Endothelial cell of umbilical vein (primary cell): ENCODE results near the gene PTGES3L. TPM values are rescaled to one million over a fixed set of nuclear protein-coding genes. Genes with fewer than 3 reads are reported as not detected.

Experiments
- BruUV-seq: library from RNA; stranded (reverse); fragments of 400-500 nt; replicated peaks from 2 replicates; lab custom pipeline; 2021; lab: Mats Ljungman, UMichigan
- CTCF ChIA-PET: fragments of 300-600, 350-600 bp; sonication (Branson Sonifier 250); formaldehyde crosslinking; loops from one replicate; lab custom pipeline; 2021; ENCODE audit warnings: antibody characterized with exemption, inconsistent platforms; lab: Charles Lee
- POLR2A ChIA-PET: fragments of 300-600, 350-600 bp; sonication (Branson Sonifier 250); formaldehyde crosslinking; loops from one replicate; lab custom pipeline; 2021; ENCODE audit warnings: antibody characterized with exemption, inconsistent platforms; lab: Charles Lee
- DNase-seq: peaks from one replicate; pipeline ENCODE4 v3.0.0-alpha.2; 2011; ENCODE audit warnings: low read depth, low spot score
- FAIRE-seq: peaks from 2 replicates; lab custom pipeline; 2011; peaks lifted over from hg19 to GRCh38; lab: Jason Lieb, UNC
- H2AFZ ChIP-seq: 2 replicates; pipeline ENCODE4 v1.6.0; 2012; ENCODE audit warnings: low read depth, low read length, control low read depth, inconsistent platforms
- H3K27ac ChIP-seq: 2 replicates; pipeline ENCODE4 v1.5.1; 2011; ENCODE audit warnings: low read depth, mild to moderate bottlenecking, control low read depth, low read length, moderate library complexity; ENCODE audit not compliant: insufficient read depth
- H3K27me3 ChIP-seq, 2 experiments: 2 replicates each; pipeline versions ENCODE4 v1.6.0 to v1.6.1; 2011; ENCODE audit warnings: low read length in 2 of 2, mixed read lengths in 1 of 2; ENCODE audit not compliant: control insufficient read depth in 2 of 2, insufficient read depth in 2 of 2
- H3K36me3 ChIP-seq, 2 experiments: 2 replicates in 1 of 2; 3 replicates in 1 of 2; pipeline ENCODE4 v1.5.1; 2011; ENCODE audit warnings: low read length in 2 of 2, mild to moderate bottlenecking in 1 of 2, moderate library complexity in 1 of 2; ENCODE audit not compliant: control insufficient read depth in 2 of 2, insufficient read depth in 2 of 2; ENCODE audit errors: extremely low read depth in 1 of 2
- H3K4me1 ChIP-seq: 3 replicates; pipeline ENCODE4 v1.5.1; 2011; ENCODE audit warnings: mild to moderate bottlenecking, low read length; ENCODE audit not compliant: control insufficient read depth, insufficient read depth; ENCODE audit errors: extremely low read depth
- H3K4me2 ChIP-seq: 2 replicates; pipeline ENCODE4 v1.6.1; 2011; ENCODE audit warnings: low read length, control low read depth, mixed read lengths; ENCODE audit not compliant: insufficient read depth
- H3K4me3 ChIP-seq, 3 experiments: fragments of 200-600 bp in 1 of 3; sonication (generic), shearing (Covaris generic) in 1 of 3; replicated peaks in 1 of 3; 2 replicates each; pipeline ENCODE4 v1.5.1; 2011 to 2016; ENCODE audit warnings: control low read depth in 3 of 3, low read length in 3 of 3, mild to moderate bottlenecking in 2 of 3, inconsistent platforms in 1 of 3, low read depth in 1 of 3, moderate library complexity in 1 of 3; ENCODE audit not compliant: insufficient read depth in 1 of 3
- H3K79me2 ChIP-seq: 2 replicates; pipeline ENCODE4 v1.6.0; 2012; ENCODE audit warnings: low read length, inconsistent platforms; ENCODE audit not compliant: control insufficient read depth, insufficient read depth
- H3K9ac ChIP-seq: replicated peaks from 2 replicates; pipeline ENCODE3; 2011; ENCODE audit warnings: low read length, control low read depth; ENCODE audit not compliant: insufficient read depth; ENCODE audit errors: extremely low read depth
- H3K9me1 ChIP-seq: replicated peaks from 3 replicates; pipeline ENCODE4 v1.6.0; 2011; ENCODE audit warnings: mild to moderate bottlenecking, low read length; ENCODE audit not compliant: control insufficient read depth, insufficient read depth; ENCODE audit errors: extremely low read depth
- H3K9me3 ChIP-seq: replicated peaks from 2 replicates; pipeline ENCODE4 v1.5.1; 2012; ENCODE audit warnings: low read length, inconsistent platforms; ENCODE audit not compliant: control insufficient read depth, insufficient read depth
- H4K20me1 ChIP-seq: replicated peaks from 2 replicates; pipeline ENCODE3; 2011; ENCODE audit warnings: mild to moderate bottlenecking, low read length; ENCODE audit not compliant: control insufficient read depth, insufficient read depth; ENCODE audit errors: extremely low read depth
- EZH2 ChIP-seq: IDR thresholded peaks from 2 replicates; pipeline ENCODE4 v1.6.1; 2012; ENCODE audit warnings: borderline replicate concordance, low read depth, mild to moderate bottlenecking, moderate library complexity, low read length, inconsistent platforms; ENCODE audit not compliant: severe bottlenecking
- FOS ChIP-seq: IDR thresholded peaks from 2 replicates; pipeline ENCODE4 v1.6.1; 2011; ENCODE audit warnings: mild to moderate bottlenecking, low read length, moderate library complexity, borderline replicate concordance; ENCODE audit not compliant: insufficient read depth
- GATA2 ChIP-seq: IDR thresholded peaks from 2 replicates; pipeline ENCODE4 v1.7.0; 2011; ENCODE audit warnings: low read depth, mild to moderate bottlenecking, moderate library complexity, mixed read lengths, low read length; ENCODE audit not compliant: insufficient read length, insufficient read depth
- JUN ChIP-seq: IDR thresholded peaks from 2 replicates; pipeline ENCODE4 v1.6.1; 2011; ENCODE audit warnings: borderline replicate concordance, low read depth; ENCODE audit not compliant: insufficient read length, insufficient read depth
- MYC ChIP-seq: IDR thresholded peaks from one replicate; pipeline ENCODE4 v1.6.1; 2011; ENCODE audit warnings: mild to moderate bottlenecking, low read depth, low read length
- POLR2A ChIP-seq: IDR thresholded peaks from 2 replicates; pipeline ENCODE4 v1.6.1; 2012; ENCODE audit warnings: low read depth, mild to moderate bottlenecking, control low read depth, low read length
- POLR2AphosphoS5 ChIP-seq: IDR thresholded peaks from 2 replicates; pipeline ENCODE4 v1.6.1; 2012; ENCODE audit warnings: low read depth, mild to moderate bottlenecking, control low read depth, low read length, moderate library complexity; ENCODE audit not compliant: insufficient read depth
- dilution Hi-C: fragments of 300-500 bp; cut with MboI; formaldehyde crosslinking; loops from one replicate; pipeline ENCODE4 v1.15.0; 2019; ENCODE audit warnings: low sequenced_read_pairs; ENCODE audit not compliant: extremely low pct_ligation_motif_present
- intact Hi-C: fragments of 100-400 bp; cut with micrococcal nuclease; formaldehyde crosslinking; loops from one replicate; pipeline ENCODE4 v1.10.0; 2022
- polyA plus RNA-seq, 4 experiments: library from polyadenylated mRNA; depleted of rRNA in 3 of 4; stranded (reverse) in 3 of 4; unstranded in 1 of 4; fragments of >200 nt; gene quantifications; 2 replicates each; pipeline versions ENCODE4 v1.2.1 to v1.2.3, GENCODE V29; 2011 to 2012; ENCODE audit warnings: missing spikeins in 1 of 4
- total RNA-seq: library from RNA; stranded (reverse); gene quantifications from 2 replicates; pipeline ENCODE4 v1.2.3, GENCODE V29; 2021
- TF ChIP-seq, protein P1 (sequence below): IDR thresholded peaks from 2 replicates; pipeline ENCODE4 v1.6.1; 2011; ENCODE audit not compliant: insufficient read depth, insufficient read length
- TF ChIP-seq, protein P2 (sequence below), 2 donors: IDR thresholded peaks; 1 replicate in 1 of 2; 2 replicates in 1 of 2; pipeline ENCODE4 v1.5.1; 2011; ENCODE audit warnings: low read length in 2 of 2, mild to moderate bottlenecking in 2 of 2, moderate library complexity in 2 of 2, control low read depth in 1 of 2, inconsistent platforms in 1 of 2, low read depth in 1 of 2; ENCODE audit not compliant: insufficient read depth in 1 of 2; ENCODE audit errors: extremely low read depth in 1 of 2

Gene PTGES3L
- total and polyA plus RNA-seq, 2 donors (not counting 3 experiments of a cell fraction or from before 2014, with no cell fraction given) = 0.23 TPM; not detected in 1

DNA sequence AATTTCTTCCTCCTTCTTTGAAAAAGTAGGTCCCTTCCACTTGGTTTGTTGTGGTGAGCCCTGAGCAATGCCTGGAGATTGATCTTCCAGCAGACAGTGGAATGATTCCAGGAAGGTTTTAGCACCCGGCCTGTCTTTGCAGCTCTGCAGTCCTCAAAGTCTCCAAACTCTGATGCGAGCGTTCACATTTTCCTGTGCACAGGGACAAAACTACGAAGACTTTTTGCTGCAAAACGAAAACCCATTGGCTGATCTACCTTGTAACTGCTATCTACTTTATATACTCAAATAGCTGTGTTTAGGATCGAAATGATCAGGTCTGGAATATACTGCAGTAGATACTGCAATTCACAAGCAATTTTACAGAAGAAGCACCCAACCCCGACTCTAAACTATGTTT lies 57.6 kb downstream of the PTGES3L start:
- TF ChIP-seq EZH2 (no peak), JUN (no peak), GATA2 (no peak), MYC (no peak), POLR2AphosphoS5 (no peak), POLR2A (no peak), FOS (no peak)
- TF ChIP-seq, protein P1, sequence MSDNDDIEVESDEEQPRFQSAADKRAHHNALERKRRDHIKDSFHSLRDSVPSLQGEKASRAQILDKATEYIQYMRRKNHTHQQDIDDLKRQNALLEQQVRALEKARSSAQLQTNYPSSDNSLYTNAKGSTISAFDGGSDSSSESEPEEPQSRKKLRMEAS = no peak
- TF ChIP-seq, protein P2, sequence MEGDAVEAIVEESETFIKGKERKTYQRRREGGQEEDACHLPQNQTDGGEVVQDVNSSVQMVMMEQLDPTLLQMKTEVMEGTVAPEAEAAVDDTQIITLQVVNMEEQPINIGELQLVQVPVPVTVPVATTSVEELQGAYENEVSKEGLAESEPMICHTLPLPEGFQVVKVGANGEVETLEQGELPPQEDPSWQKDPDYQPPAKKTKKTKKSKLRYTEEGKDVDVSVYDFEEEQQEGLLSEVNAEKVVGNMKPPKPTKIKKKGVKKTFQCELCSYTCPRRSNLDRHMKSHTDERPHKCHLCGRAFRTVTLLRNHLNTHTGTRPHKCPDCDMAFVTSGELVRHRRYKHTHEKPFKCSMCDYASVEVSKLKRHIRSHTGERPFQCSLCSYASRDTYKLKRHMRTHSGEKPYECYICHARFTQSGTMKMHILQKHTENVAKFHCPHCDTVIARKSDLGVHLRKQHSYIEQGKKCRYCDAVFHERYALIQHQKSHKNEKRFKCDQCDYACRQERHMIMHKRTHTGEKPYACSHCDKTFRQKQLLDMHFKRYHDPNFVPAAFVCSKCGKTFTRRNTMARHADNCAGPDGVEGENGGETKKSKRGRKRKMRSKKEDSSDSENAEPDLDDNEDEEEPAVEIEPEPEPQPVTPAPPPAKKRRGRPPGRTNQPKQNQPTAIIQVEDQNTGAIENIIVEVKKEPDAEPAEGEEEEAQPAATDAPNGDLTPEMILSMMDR (IDR thresholded peaks at IDR 0.05; ENCODE audit: extremely low read depth in 1 of 2, insufficient read depth in 1 of 2, low read depth in 1 of 2, low read length in 2 of 2) = no peak
- no peak overlapping the region for H3K9ac ChIP-seq
- H2AFZ ChIP-seq = no peak overlapping the region
- no peak overlapping the region for H3K27ac ChIP-seq
- POLR2A ChIA-PET = no interaction called here
- H3K79me2 ChIP-seq = no peaks in the 10 kb centered on the region
- H4K20me1 ChIP-seq = no peaks in the 10 kb centered on the region
- no peaks in the 10 kb centered on the region for H3K36me3 ChIP-seq
- intact Hi-C loops = no loop called here
- dilution Hi-C loops = no loop called here
- no peak overlapping the region for H3K4me3 ChIP-seq
- H3K4me1 ChIP-seq = peaks cover 10% of the 10 kb centered on the region
- no peak overlapping the region for H3K4me2 ChIP-seq
- no peak for FAIRE-seq
- CTCF ChIA-PET = interaction anchor here (1.6 kb wide), 1 partner anchor 11 kb away, joined by 4 read pairs; no protein-coding TSS in a partner anchor
- H3K27me3 ChIP-seq = peaks cover 3 to 5% of the 10 kb centered on the region in 2 experiments
- no TSS peak for BruUV-seq
- DNase-seq = no peak
- no peaks in the 10 kb centered on the region for H3K9me1 ChIP-seq
- H3K9me3 ChIP-seq = no peaks in the 10 kb centered on the region
